Endothelial cell (in vitro differentiated cells): ENCODE measurements around the gene HOXB3. TPM values are rescaled to one million over a fixed set of nuclear protein-coding genes. Genes with fewer than 3 reads are reported as not detected.

Source experiments
- DNase-seq: peaks from one replicate; pipeline ENCODE4 v3.0.0; 2021; ENCODE audit warnings: low spot score
- H3K27ac Mint-ChIP-seq: one replicate; pipeline ENCODE4 v1.8.0; 2021; ENCODE audit warnings: mixed read lengths, inconsistent platforms; ENCODE audit not compliant: unreplicated experiment
- H3K27me3 Mint-ChIP-seq: one replicate; pipeline ENCODE4 v1.8.0; 2021; ENCODE audit warnings: mild to moderate bottlenecking, moderate library complexity, mixed read lengths, inconsistent platforms; ENCODE audit not compliant: unreplicated experiment
- H3K36me3 Mint-ChIP-seq: one replicate; pipeline ENCODE4 v1.8.0; 2021; ENCODE audit warnings: mild to moderate bottlenecking, low read depth, mixed read lengths, inconsistent platforms; ENCODE audit not compliant: unreplicated experiment
- H3K4me1 Mint-ChIP-seq: one replicate; pipeline ENCODE4 v1.8.0; 2021; ENCODE audit warnings: mild to moderate bottlenecking, mixed read lengths, inconsistent platforms; ENCODE audit not compliant: unreplicated experiment
- H3K4me3 Mint-ChIP-seq: one replicate; pipeline ENCODE4 v1.8.0; 2021; ENCODE audit warnings: mild to moderate bottlenecking, mixed read lengths, inconsistent platforms; ENCODE audit not compliant: unreplicated experiment
- H3K9me3 Mint-ChIP-seq: one replicate; pipeline ENCODE4 v1.8.0; 2021; ENCODE audit warnings: mixed read lengths, inconsistent platforms; ENCODE audit not compliant: unreplicated experiment
- total RNA-seq: library from RNA; stranded (reverse); fragmentation: NEBNext Ultra II Directional; extraction: Animal tissue kit (Norgen Biotek cat#: 25700); gene quantifications from one replicate; pipeline ENCODE4 v1.2.1, GENCODE V29; 2021; ENCODE audit not compliant: unreplicated experiment
- TF ChIP-seq, protein P1 (sequence below): fragments of 200-600 bp; sonication (generic); IDR thresholded peaks from one replicate; pipeline ENCODE4 v1.5.0; 2021; ENCODE audit warnings: antibody characterized with exemption; ENCODE audit not compliant: unreplicated experiment

The HOXB3 gene
- total RNA-seq, 1 donor from 2014 or later, result 17.7 TPM

DNA sequence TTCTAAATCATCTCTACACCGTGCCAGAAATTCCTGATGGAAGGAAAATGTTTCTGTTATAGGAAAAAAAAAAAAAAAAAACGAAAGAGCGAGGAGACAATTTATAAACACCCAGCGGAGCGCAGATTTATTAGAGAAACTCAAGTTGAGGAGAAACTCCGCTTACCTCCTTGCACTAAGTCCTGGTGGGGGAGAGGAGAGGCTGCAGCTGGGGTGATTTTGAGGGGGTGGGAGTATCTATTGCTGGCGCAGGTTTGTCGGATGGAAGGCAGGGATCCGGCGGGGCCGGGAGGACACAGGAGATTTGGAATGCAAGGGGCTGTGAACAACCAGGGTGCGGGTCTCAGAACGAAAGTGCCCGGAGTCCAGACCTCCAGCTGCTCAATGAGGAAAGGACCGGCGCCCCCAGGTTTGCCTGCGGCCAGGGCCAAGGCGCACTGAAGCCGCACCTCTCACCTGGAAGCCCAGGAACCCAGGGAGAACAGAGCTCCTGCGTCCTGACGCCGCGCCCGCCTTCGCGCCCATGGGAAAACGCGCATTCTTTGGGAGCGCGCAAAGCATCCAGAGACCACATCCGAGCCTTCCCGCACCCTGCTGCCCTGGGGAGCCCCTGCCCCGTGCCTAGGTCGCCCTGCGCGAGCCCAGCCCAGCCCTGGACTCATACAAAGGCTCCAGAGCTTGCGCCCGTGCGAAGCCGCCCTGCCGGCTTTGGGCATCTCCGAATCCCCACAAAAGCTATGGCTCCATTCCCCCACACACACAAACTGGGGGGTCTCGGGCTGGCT, 27.6 kb upstream of the HOXB3 start:
- Mint-ChIP-seq H3K4me1 (peaks cover 33% of the 10 kb centered on the region), H3K9me3 (no peaks in the 10 kb centered on the region), H3K36me3 (no peaks in the 10 kb centered on the region), H3K27ac (no peak overlapping the region), H3K27me3 (peaks cover 35% of the 10 kb centered on the region), H3K4me3 (peak overlapping the region; percentile 63)
- TF ChIP-seq, protein P1, sequence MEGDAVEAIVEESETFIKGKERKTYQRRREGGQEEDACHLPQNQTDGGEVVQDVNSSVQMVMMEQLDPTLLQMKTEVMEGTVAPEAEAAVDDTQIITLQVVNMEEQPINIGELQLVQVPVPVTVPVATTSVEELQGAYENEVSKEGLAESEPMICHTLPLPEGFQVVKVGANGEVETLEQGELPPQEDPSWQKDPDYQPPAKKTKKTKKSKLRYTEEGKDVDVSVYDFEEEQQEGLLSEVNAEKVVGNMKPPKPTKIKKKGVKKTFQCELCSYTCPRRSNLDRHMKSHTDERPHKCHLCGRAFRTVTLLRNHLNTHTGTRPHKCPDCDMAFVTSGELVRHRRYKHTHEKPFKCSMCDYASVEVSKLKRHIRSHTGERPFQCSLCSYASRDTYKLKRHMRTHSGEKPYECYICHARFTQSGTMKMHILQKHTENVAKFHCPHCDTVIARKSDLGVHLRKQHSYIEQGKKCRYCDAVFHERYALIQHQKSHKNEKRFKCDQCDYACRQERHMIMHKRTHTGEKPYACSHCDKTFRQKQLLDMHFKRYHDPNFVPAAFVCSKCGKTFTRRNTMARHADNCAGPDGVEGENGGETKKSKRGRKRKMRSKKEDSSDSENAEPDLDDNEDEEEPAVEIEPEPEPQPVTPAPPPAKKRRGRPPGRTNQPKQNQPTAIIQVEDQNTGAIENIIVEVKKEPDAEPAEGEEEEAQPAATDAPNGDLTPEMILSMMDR, result no peak
- no peak for DNase-seq

DNA sequence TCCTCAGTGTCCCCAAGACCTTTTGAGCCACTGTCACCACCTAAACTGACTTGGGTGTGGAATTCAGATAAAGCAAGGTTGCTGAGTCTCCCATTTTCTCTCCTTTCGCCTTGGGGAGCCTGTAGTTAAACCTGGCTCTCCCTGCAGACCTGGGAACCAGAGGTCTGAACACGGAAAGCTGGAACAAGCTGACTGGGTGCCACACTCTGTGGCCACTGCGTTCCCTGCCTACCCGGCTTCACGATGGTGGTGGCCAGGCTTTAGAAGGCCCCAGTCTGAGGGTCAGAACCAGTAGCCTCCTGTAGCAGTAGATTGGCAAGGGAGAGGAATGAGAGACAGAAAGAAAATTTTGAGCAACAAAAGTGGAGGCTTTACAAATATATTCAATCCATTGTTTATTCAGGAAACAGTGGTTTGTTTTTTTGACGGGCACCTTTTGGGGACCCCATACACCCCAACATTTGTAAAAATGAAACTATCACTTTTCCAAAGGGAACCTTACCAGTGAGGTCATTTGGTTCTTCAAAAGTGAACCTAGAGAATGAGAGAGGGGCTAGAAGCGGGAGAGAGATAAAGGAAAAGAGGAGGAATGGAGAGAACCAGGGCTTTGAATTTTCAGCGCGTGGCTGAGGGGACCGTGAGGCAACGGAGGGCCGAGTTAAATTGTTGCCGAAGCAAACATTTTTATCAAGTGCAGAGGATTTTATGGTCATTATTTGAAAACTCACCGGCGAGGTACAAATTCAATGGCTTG, 26.9 kb upstream of the HOXB3 start:
- Mint-ChIP-seq H3K4me3 (no peak overlapping the region), H3K9me3 (no peaks in the 10 kb centered on the region), H3K27ac (no peak overlapping the region), H3K27me3 (peaks cover 32% of the 10 kb centered on the region), H3K36me3 (no peaks in the 10 kb centered on the region), H3K4me1 (peaks cover 37% of the 10 kb centered on the region)
- no peak for DNase-seq
- TF ChIP-seq, protein P1, result no peak

DNA sequence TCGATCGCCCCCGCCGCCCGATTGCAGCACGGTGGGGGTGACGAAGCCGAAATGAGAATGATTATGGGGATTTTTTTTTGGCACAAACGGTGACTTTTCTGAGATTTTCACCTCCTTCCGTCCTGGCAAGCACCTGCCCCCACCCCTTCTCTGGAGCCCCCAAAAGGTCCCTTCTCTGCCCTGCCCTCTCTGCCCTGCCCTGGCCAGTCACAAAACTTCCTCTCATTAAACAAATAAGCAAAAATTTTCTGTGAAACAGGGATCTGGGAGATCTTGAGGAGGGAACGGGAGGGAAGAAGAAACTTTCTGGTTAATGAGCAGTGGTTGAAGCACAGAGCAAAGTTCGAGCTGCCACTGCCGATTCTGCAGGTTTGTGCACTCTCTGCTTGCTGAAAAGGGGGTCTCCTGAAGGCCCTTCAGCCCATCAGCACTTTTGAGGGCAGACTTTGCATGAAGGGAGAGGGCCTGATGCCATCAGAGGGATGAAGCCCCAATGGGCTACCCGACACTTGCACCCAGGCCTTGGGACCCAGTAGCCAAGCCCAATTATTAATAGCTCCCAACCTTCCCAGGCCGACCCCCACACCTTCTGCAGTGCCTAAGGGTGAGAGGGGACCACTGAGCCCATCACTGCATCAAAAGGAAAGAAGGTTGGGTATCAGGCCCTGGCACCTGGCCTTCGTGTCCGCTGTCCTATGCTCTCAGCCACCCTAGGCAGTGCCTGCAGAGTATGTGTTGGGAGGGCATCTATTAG, 26.1 kb upstream of the HOXB3 start:
- TF ChIP-seq, protein P1, result no peak
- peaks cover 34% of the 10 kb centered on the region for H3K4me1 Mint-ChIP-seq
- DNase-seq, result no peak
- H3K36me3 Mint-ChIP-seq, result no peaks in the 10 kb centered on the region
- no peaks in the 10 kb centered on the region for H3K9me3 Mint-ChIP-seq
- peaks cover 29% of the 10 kb centered on the region for H3K27me3 Mint-ChIP-seq
- H3K4me3 Mint-ChIP-seq, result no peak overlapping the region
- no peak overlapping the region for H3K27ac Mint-ChIP-seq

DNA sequence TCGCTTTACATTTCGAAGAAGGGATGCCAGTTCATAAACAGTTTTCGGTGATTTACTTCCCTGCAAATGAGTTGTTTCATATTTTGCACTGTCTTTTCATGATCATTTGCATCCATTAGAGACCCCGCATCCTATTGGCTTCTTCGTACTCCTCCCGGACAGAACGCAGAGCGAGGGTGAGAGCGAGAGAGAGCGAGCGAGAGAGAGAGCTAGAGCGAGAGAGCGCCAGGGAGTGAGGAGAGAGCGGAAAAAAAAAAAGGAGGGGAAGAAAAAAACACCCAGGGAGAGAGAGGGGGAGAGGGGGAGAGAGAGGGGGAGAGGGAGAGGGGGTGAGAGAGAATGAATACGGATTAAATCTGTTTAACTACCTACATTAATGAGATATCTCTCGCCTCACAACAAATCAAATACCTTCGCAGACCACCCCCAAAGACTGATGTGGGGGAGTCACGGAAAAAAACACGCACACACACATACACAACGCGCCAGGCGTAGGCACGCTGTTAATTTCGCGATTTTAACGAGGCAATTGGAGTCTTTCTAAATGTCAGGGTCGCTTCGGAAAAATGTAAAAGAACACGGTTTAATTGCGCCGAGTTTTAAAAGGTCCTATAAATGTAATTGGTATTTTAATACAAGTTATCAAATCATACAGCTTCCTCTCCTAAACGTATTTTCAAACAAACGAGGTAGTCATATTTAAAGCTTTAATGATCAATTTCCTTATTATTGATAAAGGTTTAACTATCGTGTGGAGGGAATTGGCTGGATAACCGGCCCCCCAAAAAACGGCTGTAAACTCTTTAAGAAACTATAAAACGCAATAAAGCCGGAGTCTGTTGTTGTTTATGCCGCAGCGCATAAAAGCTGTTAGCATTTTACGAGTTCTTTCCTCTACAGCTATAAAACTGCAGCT, 25.3 kb upstream of the HOXB3 start, which contains the start of gene HOXB8:
HOXB8 (minus strand) TSS at position 246 of the 916 bp plus-strand sequence. CDS start 588 bp downstream, outside the sequence.
- H3K27ac Mint-ChIP-seq, result no peak within 1 kb of the TSS
- H3K4me1 Mint-ChIP-seq, result peaks cover 34% of the 10 kb centered on the region
- no peak within 1 kb of the TSS for H3K4me3 Mint-ChIP-seq
- H3K27me3 Mint-ChIP-seq, result peaks cover 34% of the 10 kb centered on the region
- TF ChIP-seq, protein P1, result no peak
- no peaks in the 10 kb centered on the region for H3K9me3 Mint-ChIP-seq
- no peak for DNase-seq
- H3K36me3 Mint-ChIP-seq, result no peaks in the 10 kb centered on the region
